Measurements from ENCODE around the gene C16orf95.

Gene C16orf95

GRCh38 chr16:87331241-87331801, 14.1 kb upstream of the C16orf95 start:
- TF ChIP-seq CTCF (IDR thresholded peaks at IDR 0.05): no peak
- no peaks in the 10 kb centered on the region for H3K4me1 ChIP-seq
- H3K27ac ChIP-seq: no peak overlapping the region
- H3K9me3 ChIP-seq: no peaks in the 10 kb centered on the region
- DNase-seq: no peak
- intact Hi-C loops (cut with DNase I; ENCODE audit: low total_unique reads): no loop called here
- no peaks in the 10 kb centered on the region for H3K27me3 ChIP-seq
- peaks cover 54 to 99% (median 90%) of the 10 kb centered on the region in 3 donors for H3K36me3 ChIP-seq
- H3K4me3 ChIP-seq: no peak overlapping the region

DNA sequence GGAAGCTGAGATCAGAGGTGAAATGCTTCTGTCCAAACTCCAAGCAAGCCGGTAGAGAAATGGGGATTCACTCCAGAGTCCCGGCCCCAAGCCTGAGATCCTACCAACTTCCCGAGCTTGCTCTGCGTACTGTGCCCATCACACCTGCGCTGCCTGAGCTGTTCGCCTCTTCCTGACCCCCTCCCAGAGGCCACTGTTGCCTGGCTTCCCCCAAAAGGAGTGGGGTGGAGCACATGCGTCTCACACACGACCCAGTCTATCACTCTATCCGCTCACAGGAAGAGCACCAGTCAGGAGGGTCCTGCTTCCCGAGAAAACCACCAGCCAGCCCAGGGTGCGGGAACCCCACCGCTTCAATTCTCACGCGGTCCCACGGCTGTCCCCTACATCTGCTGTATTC, 13.5 kb upstream of the C16orf95 start:
- H3K4me1 ChIP-seq: no peaks in the 10 kb centered on the region
- no peaks in the 10 kb centered on the region for H3K27me3 ChIP-seq
- H3K27ac ChIP-seq: no peak overlapping the region
- no peaks in the 10 kb centered on the region for H3K9me3 ChIP-seq
- peaks cover 49 to 97% (median 83%) of the 10 kb centered on the region in 3 donors for H3K36me3 ChIP-seq
- H3K4me3 ChIP-seq: no peak overlapping the region
- intact Hi-C loops (cut with DNase I; ENCODE audit: low total_unique reads): no loop called here
- DNase-seq: no peak
- TF ChIP-seq CTCF (IDR thresholded peaks at IDR 0.05): no peak

GRCh38 chr16:87330257-87330624, 13.0 kb upstream of the C16orf95 start:
- H3K9me3 ChIP-seq: no peaks in the 10 kb centered on the region
- no peaks in the 10 kb centered on the region for H3K27me3 ChIP-seq
- H3K36me3 ChIP-seq: peaks cover 45 to 95% (median 79%) of the 10 kb centered on the region in 3 donors
- H3K4me1 ChIP-seq: no peaks in the 10 kb centered on the region
- H3K4me3 ChIP-seq: no peak overlapping the region
- H3K27ac ChIP-seq: no peak overlapping the region
- TF ChIP-seq CTCF (IDR thresholded peaks at IDR 0.05): no peak
- intact Hi-C loops (cut with DNase I; ENCODE audit: low total_unique reads): no loop called here
- no peak for DNase-seq

DNA sequence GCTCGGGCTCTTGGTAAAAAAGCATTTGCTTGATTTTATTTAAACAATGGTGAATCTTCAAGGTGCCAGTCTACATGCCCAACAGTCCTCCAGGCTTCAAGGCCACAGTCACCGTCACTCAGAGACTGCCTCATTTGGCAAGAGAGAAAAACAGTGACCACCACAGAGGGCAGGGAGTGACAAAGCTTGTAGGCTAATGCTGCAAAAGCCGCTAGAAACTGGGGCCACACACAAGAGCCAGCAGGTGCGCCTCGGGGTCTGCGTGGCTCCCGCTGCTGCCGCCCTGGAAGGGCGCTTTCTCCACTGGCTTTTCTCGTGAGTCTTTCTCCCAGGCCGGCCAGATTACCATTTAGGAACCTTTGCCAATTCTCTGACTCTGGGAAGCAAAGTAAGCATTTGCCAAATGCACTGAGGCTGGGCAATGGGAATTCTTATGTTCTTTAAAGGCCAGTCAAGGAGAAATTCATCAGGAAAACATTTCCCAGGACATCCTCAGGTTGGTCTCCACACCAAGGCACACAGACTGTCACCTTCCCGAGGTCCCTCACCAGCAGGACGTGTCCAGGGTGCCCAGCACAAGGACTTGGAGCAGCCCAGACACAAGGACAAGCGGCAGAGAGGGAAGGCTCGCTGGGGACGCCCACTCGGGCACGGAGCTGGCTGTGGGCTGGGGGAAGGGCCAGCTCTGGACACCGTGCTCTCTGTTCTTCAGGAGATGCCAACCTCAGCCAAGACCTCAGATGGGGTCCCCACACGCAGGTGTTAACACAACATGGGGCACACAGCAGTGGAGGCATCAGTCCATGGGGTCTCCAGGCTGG, 12.5 kb upstream of the C16orf95 start:
- TF ChIP-seq CTCF (IDR thresholded peaks at IDR 0.05): no peak
- Histone ChIP-seq H3K4me3 (no peak overlapping the region), H3K4me1 (peaks cover 0 to 4% (median 0%) of the 10 kb centered on the region in 4 donors), H3K27ac (no peak overlapping the region), H3K9me3 (no peaks in the 10 kb centered on the region), H3K36me3 (peaks cover 39 to 89% (median 73%) of the 10 kb centered on the region in 3 donors), H3K27me3 (no peaks in the 10 kb centered on the region)
- intact Hi-C loops (cut with DNase I; ENCODE audit: low total_unique reads): no loop called here
- DNase-seq: no peak

GRCh38 chr16:87328846-87329245, 11.7 kb upstream of the C16orf95 start:
- H3K36me3 ChIP-seq: peaks cover 31 to 81% (median 65%) of the 10 kb centered on the region in 3 donors
- H3K4me3 ChIP-seq: no peak overlapping the region
- no peaks in the 10 kb centered on the region for H3K27me3 ChIP-seq
- H3K27ac ChIP-seq: no peak overlapping the region
- H3K4me1 ChIP-seq: peaks cover 0 to 4% (median 0%) of the 10 kb centered on the region in 4 donors
- no peak for DNase-seq
- TF ChIP-seq CTCF (IDR thresholded peaks at IDR 0.05): no peak
- H3K9me3 ChIP-seq: no peaks in the 10 kb centered on the region
- intact Hi-C loops (cut with DNase I; ENCODE audit: low total_unique reads): no loop called here
